Astrocyte of the spinal cord (primary cell): Measurements from ENCODE around the gene VWA3B.

ENCODE experiments used
- DNase-seq: peaks from one replicate; pipeline ENCODE4 v3.0.0; 2011; ENCODE audit warnings: low read depth, low spot score
- H3K4me3 ChIP-seq: 2 replicates; pipeline ENCODE4 v1.5.1; 2011; ENCODE audit warnings: low read depth, mild to moderate bottlenecking, low read length, moderate library complexity
- in situ Hi-C: cut with HindIII; loops from 2 replicates; pipeline ENCODE4 v1.10.0; 2017; ENCODE audit warnings: low sequenced_read_pairs
- TF ChIP-seq, protein P1 (sequence below): IDR thresholded peaks from 2 replicates; pipeline ENCODE4 v1.5.1; 2012; ENCODE audit warnings: low read depth, mild to moderate bottlenecking, low read length, inconsistent platforms

VWA3B gene

GRCh38 chr2:98327776-98328175, 240.8 kb downstream of the VWA3B start:
- H3K4me3 ChIP-seq, result no peak overlapping the region
- TF ChIP-seq, protein P1, sequence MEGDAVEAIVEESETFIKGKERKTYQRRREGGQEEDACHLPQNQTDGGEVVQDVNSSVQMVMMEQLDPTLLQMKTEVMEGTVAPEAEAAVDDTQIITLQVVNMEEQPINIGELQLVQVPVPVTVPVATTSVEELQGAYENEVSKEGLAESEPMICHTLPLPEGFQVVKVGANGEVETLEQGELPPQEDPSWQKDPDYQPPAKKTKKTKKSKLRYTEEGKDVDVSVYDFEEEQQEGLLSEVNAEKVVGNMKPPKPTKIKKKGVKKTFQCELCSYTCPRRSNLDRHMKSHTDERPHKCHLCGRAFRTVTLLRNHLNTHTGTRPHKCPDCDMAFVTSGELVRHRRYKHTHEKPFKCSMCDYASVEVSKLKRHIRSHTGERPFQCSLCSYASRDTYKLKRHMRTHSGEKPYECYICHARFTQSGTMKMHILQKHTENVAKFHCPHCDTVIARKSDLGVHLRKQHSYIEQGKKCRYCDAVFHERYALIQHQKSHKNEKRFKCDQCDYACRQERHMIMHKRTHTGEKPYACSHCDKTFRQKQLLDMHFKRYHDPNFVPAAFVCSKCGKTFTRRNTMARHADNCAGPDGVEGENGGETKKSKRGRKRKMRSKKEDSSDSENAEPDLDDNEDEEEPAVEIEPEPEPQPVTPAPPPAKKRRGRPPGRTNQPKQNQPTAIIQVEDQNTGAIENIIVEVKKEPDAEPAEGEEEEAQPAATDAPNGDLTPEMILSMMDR, result no peak
- in situ Hi-C loops, result no loop called here
- DNase-seq, result no peak

DNA sequence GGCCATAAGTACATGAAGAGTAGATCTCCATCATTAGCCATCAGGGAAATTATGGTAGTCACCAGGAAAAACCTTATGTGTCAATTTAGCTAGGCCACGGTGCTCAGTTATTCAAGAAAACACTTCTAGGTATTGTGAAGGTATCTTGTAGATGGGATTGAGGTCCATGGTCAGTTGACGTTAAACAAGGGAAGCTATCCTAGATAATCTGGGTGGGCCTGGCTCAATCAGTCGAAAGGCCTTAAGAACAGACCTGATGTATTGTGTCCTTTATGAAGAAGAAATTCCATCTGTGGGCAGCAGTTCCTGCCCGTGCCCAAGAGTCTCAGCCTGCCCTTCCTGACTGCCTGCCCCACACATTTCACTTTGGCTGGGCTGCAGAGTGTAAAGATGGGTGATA, 242.6 kb downstream of the VWA3B start:
- in situ Hi-C loops, result no loop called here
- TF ChIP-seq, protein P1, result no peak
- no peak for DNase-seq
- no peak overlapping the region for H3K4me3 ChIP-seq

GRCh38 chr2:98332989-98333388, 246.0 kb downstream of the VWA3B start:
- TF ChIP-seq, protein P1, result no peak
- no peak for DNase-seq
- no peak overlapping the region for H3K4me3 ChIP-seq
- in situ Hi-C loops, result no loop called here

DNA sequence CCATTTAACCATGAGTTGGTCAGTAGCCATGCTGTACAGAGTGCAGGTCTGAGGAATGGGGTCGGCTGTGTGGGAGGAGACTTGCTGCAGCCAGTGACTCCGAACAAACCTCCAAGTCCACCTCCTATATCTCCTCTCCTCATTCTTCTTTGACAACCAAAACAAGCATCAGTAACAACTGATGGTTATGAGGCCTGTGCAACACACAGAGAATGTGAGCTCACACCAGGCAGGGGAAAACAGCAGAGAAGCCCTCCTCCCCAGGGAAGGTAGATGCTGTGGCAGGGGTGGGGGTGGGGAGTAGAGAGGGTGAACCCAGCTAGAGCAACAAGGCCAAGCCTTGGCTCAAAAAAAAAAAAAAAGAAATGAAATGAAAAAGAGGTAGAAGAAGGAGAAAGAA, 247.0 kb downstream of the VWA3B start:
- H3K4me3 ChIP-seq, result no peak overlapping the region
- in situ Hi-C loops, result no loop called here
- TF ChIP-seq, protein P1, result no peak
- DNase-seq, result peak; percentile 12

GRCh38 chr2:98334439-98335078, 247.6 kb downstream of the VWA3B start:
- in situ Hi-C loops, result no loop called here
- TF ChIP-seq, protein P1, result no peak
- H3K4me3 ChIP-seq, result no peak overlapping the region
- peak; percentile 86 for DNase-seq

GRCh38 chr2:98335271-98335670, 248.3 kb downstream of the VWA3B start:
- no peak for DNase-seq
- H3K4me3 ChIP-seq, result no peak overlapping the region
- TF ChIP-seq, protein P1, result no peak
- in situ Hi-C loops, result no loop called here

DNA sequence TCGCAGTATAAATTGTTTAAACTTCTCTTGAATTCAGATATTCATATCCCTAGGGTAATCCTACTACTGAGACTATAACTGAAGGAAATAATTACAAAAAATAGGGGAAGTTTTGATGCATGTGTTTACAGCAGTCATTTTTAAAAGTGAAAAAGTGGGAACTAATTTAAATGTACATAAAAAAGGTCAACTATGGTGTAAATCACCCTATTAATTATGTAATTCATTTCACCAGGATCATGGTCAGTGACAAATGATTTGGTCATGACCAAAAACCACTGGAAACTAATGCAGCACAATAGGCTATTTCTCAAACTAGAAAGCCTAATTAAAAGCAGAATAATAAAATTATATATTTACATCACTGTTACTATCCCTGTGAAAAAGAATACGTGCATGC, 254.3 kb downstream of the VWA3B start:
- TF ChIP-seq, protein P1, result no peak
- in situ Hi-C loops, result no loop called here
- no peak overlapping the region for H3K4me3 ChIP-seq
- DNase-seq, result no peak
